Glutamatergic neuron (in vitro differentiated cells): ENCODE results near the gene PON1. TPM values are rescaled to one million over a fixed set of nuclear protein-coding genes. Genes with fewer than 3 reads are reported as not detected.

Experiments used
- DNase-seq: peaks from one replicate; pipeline ENCODE4 v3.0.0; 2022
- H3K27ac Mint-ChIP-seq: one replicate; pipeline ENCODE4 v1.8.0; 2020; ENCODE audit warnings: mild to moderate bottlenecking, mixed read lengths, inconsistent platforms; ENCODE audit not compliant: unreplicated experiment
- H3K27me3 Mint-ChIP-seq: one replicate; pipeline ENCODE4 v1.8.0; 2020; ENCODE audit warnings: mild to moderate bottlenecking, moderate library complexity, mixed read lengths, inconsistent platforms; ENCODE audit not compliant: unreplicated experiment
- H3K36me3 Mint-ChIP-seq: one replicate; pipeline ENCODE4 v1.8.0; 2020; ENCODE audit warnings: mild to moderate bottlenecking, mixed read lengths, inconsistent platforms; ENCODE audit not compliant: unreplicated experiment
- H3K4me1 Mint-ChIP-seq: one replicate; pipeline ENCODE4 v1.8.0; 2020; ENCODE audit warnings: mild to moderate bottlenecking, low read depth, mixed read lengths, inconsistent platforms; ENCODE audit not compliant: unreplicated experiment
- H3K4me3 Mint-ChIP-seq: one replicate; pipeline ENCODE4 v1.8.0; 2020; ENCODE audit warnings: mild to moderate bottlenecking, mixed read lengths, inconsistent platforms; ENCODE audit not compliant: unreplicated experiment
- H3K9me3 Mint-ChIP-seq: one replicate; pipeline ENCODE4 v1.8.0; 2020; ENCODE audit warnings: mild to moderate bottlenecking, moderate library complexity, mixed read lengths, inconsistent platforms; ENCODE audit not compliant: unreplicated experiment
- total RNA-seq: library from RNA; stranded (reverse); fragmentation: NEBNext Ultra II Directional; extraction: Animal tissue kit (Norgen Biotek cat#: 25700); gene quantifications from one replicate; pipeline ENCODE4 v1.2.1, GENCODE V29; 2021; ENCODE audit not compliant: unreplicated experiment
- TF ChIP-seq, protein P1 (sequence below): fragments of 200-600 bp; sonication (generic); IDR thresholded peaks from one replicate; pipeline ENCODE4 v1.5.0; 2021; ENCODE audit not compliant: partially characterized antibody, unreplicated experiment

PON1 gene
- total RNA-seq, 1 donor from 2014 or later = 1.1 TPM

DNA sequence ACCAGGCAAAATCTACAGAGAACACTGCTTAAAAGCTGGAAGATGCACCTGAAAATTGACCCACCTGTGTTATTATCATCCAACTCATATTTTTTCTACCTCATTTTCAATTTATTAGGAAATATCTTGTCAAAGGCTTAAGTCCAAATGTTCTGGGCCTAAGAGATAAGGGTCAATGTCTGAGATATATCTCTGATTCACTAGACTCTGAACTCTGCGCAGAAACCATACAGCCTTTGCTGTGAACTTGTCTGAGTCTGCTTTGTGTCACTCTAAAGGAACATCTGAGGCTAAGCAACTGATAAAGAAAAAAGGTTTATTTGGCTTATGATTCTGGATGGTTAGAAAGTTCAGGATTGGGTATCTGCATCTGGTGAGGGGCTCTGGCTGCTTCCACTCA, 3.7 kb downstream of the PON1 start:
- Mint-ChIP-seq H3K4me3 (no peak overlapping the region), H3K9me3 (peaks cover 7% of the 10 kb centered on the region), H3K27me3 (peaks cover 6% of the 10 kb centered on the region), H3K27ac (peak overlapping the region; percentile 25), H3K36me3 (no peaks in the 10 kb centered on the region), H3K4me1 (peaks cover 29% of the 10 kb centered on the region)
- no peak for DNase-seq
- TF ChIP-seq, protein P1, sequence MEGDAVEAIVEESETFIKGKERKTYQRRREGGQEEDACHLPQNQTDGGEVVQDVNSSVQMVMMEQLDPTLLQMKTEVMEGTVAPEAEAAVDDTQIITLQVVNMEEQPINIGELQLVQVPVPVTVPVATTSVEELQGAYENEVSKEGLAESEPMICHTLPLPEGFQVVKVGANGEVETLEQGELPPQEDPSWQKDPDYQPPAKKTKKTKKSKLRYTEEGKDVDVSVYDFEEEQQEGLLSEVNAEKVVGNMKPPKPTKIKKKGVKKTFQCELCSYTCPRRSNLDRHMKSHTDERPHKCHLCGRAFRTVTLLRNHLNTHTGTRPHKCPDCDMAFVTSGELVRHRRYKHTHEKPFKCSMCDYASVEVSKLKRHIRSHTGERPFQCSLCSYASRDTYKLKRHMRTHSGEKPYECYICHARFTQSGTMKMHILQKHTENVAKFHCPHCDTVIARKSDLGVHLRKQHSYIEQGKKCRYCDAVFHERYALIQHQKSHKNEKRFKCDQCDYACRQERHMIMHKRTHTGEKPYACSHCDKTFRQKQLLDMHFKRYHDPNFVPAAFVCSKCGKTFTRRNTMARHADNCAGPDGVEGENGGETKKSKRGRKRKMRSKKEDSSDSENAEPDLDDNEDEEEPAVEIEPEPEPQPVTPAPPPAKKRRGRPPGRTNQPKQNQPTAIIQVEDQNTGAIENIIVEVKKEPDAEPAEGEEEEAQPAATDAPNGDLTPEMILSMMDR = no peak

DNA sequence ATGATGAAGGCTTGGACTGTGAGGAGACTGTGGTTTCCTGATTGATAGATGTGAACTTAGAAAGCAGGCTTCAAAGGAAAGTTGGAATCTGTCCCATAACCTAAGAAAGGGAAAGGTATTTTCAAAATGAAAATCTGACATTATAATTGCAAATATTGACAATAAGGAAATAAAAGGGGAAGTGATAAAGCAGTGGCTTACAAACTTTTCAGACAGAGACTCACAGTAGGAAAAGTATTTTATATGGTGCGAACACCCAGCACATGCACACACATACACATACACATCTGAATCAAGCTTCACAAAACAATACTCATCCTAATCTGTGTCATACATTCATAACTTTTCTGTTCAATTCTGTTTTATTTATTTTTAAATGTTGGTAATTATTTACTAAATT, 4.8 kb downstream of the PON1 start:
- peaks cover 32% of the 10 kb centered on the region for H3K4me1 Mint-ChIP-seq
- peak overlapping the region; percentile 99 for H3K27ac Mint-ChIP-seq
- no peak for DNase-seq
- H3K9me3 Mint-ChIP-seq = peaks cover 5% of the 10 kb centered on the region
- TF ChIP-seq, protein P1 = no peak
- H3K4me3 Mint-ChIP-seq = no peak overlapping the region
- peaks cover 4% of the 10 kb centered on the region for H3K27me3 Mint-ChIP-seq
- no peaks in the 10 kb centered on the region for H3K36me3 Mint-ChIP-seq

DNA sequence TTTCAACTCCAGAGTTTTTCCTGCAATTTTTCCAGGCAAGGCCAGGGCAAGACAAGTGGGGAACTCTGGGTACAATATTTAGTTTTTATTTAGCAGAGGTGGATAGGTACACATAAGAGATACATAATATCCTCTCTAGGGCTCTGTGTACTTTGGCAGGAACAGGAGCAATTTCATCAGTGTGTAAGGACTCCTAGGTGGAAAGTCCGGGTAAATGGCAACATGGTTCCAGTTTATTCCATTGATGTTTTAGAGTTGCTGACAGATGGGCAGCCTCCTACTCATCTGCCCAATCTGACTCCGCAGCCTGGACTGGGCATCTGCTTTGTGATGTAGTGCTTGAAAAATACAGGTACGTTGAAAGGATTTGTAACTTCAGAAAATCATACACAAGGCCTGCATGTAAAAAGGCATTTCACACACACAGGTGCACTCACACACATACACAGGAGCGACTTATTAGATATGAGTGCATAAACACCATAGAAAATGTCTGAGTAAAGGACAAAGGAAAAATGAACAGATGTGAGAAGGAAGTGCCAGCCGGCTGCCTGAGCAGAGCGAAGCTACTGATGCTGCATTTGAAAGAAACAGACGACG, 5.7 kb downstream of the PON1 start:
- Mint-ChIP-seq H3K4me3 (no peak overlapping the region), H3K27me3 (peaks cover 4% of the 10 kb centered on the region), H3K9me3 (peaks cover 6% of the 10 kb centered on the region), H3K4me1 (peaks cover 32% of the 10 kb centered on the region), H3K36me3 (peaks cover 4% of the 10 kb centered on the region), H3K27ac (peak overlapping the region; percentile 99)
- peak; percentile 33 for DNase-seq
- TF ChIP-seq, protein P1 = no peak

DNA sequence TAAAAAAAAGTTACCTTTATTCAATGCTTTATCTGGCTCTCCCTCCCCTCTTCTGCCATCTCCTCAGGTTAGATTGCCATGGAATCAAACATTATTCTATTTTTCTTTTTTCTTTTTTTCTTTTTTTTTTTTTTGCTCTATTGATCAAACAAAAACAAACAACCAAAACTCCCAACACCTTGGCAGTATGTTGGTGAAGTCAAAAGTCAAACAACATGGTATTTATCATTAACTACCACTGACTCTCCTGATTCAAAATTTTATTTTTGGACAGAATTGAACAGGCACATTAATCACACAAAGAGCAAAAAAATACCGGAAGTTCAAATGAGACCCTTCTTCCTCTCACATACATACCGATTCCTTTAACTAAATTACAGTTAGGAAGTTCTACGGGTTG, 6.4 kb downstream of the PON1 start:
- peaks cover 4% of the 10 kb centered on the region for H3K27me3 Mint-ChIP-seq
- H3K27ac Mint-ChIP-seq = peak overlapping the region; percentile 99
- peak overlapping the region; percentile 16 for H3K4me3 Mint-ChIP-seq
- TF ChIP-seq, protein P1 = no peak
- H3K9me3 Mint-ChIP-seq = peaks cover 6% of the 10 kb centered on the region
- no peak for DNase-seq
- H3K4me1 Mint-ChIP-seq = peaks cover 31% of the 10 kb centered on the region
- peaks cover 5% of the 10 kb centered on the region for H3K36me3 Mint-ChIP-seq

DNA sequence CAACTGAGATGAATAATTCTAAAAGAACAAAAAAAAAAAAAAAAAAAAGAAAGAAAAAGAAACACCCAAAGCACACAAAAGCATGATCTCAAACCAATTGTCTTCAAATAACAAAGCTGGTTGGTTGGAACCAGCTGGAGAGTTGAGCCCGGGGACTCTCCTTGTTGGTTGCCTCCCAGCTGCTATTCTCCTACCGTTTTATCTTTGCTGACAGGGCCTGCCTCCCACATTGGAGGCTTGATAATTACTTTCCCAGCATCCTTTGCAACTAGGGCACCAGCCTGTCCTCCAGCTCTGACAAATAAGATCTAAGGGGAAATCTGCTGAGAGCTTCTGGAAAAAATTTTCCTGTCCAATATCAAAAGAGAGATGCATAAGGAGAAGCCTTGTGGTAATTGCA, 6.8 kb downstream of the PON1 start:
- TF ChIP-seq, protein P1 = no peak
- Mint-ChIP-seq H3K27ac (peak overlapping the region; percentile 99), H3K36me3 (peaks cover 5% of the 10 kb centered on the region), H3K4me3 (no peak overlapping the region), H3K9me3 (peaks cover 6% of the 10 kb centered on the region), H3K4me1 (peaks cover 29% of the 10 kb centered on the region), H3K27me3 (peaks cover 4% of the 10 kb centered on the region)
- no peak for DNase-seq
